NCI-H1930 (cell line): ENCODE results near the gene COMMD6.
"Not testable (repeated sequence)": the region's sequence is repeated elsewhere in the genome, so short reads cannot be mapped to it uniquely, and the experiment has no call there.

Experiments used
- DNase-seq, 2 experiments: peaks; one replicate each; lab custom pipeline; 2025; lab: John Stamatoyannopoulos, UW

COMMD6 gene

GRCh38 chr13:75537401-75538365 is at the start of gene COMMD6:
TSS of gene COMMD6 (minus strand) at chr13:75537841. CDS start at chr13:75537805, 36 bp downstream.
- peak; percentile 82 to 84 for DNase-seq

GRCh38 chr13:75585153-75585552 is 47.5 kb upstream of the COMMD6 start:
- no peak for DNase-seq

GRCh38 chr13:75583091-75583490 is 45.5 kb upstream of the COMMD6 start:
- no peak for DNase-seq

- no peak for DNase-seq
Observed at GRCh38 chr13:75581874-75582640, 44.4 kb upstream of the COMMD6 start.

GRCh38 chr13:75579529-75579928 is 41.9 kb upstream of the COMMD6 start:
- DNase-seq: no peak

- DNase-seq: no peak
Observed at GRCh38 chr13:75569576-75569975, 31.9 kb upstream of the COMMD6 start.

- no peak for DNase-seq
Observed at GRCh38 chr13:75566658-75567057, 29.0 kb upstream of the COMMD6 start.

- no peak for DNase-seq
Observed at GRCh38 chr13:75558145-75558840, 20.7 kb upstream of the COMMD6 start.

- no peak for DNase-seq
Observed at GRCh38 chr13:75556961-75557360, 19.3 kb upstream of the COMMD6 start.

GRCh38 chr13:75555836-75556235 is 18.2 kb upstream of the COMMD6 start:
- no peak for DNase-seq

GRCh38 chr13:75554981-75555380 is 17.3 kb upstream of the COMMD6 start:
- no peak for DNase-seq

- no peak for DNase-seq
Observed at GRCh38 chr13:75554464-75554863, 16.8 kb upstream of the COMMD6 start.

- DNase-seq: no peak
Observed at GRCh38 chr13:75550159-75550567, 12.5 kb upstream of the COMMD6 start.

GRCh38 chr13:75549262-75550158 is 11.9 kb upstream of the COMMD6 start, which contains the start of gene UCHL3:
TSS of gene UCHL3 (plus strand) at chr13:75549791. CDS start at chr13:75549821, 30 bp downstream.
- DNase-seq: peak; percentile 94 to 98

GRCh38 chr13:75547917-75548316 is 10.3 kb upstream of the COMMD6 start:
- DNase-seq: no peak

- DNase-seq: not testable (repeated sequence)
Observed at GRCh38 chr13:75545386-75545785, 7.7 kb upstream of the COMMD6 start.

GRCh38 chr13:75544681-75545330 is 7.2 kb upstream of the COMMD6 start:
- DNase-seq: no peak

- DNase-seq: no peak
Observed at GRCh38 chr13:75541961-75542360, 4.3 kb upstream of the COMMD6 start.

- DNase-seq: no peak
Observed at GRCh38 chr13:75541287-75541686, 3.6 kb upstream of the COMMD6 start.

GRCh38 chr13:75533861-75534260 is 3.8 kb downstream of the COMMD6 start:
- DNase-seq: no peak

GRCh38 chr13:75530549-75530961 is 7.1 kb downstream of the COMMD6 start:
- DNase-seq: no peak
